Activated CD4-positive, alpha-beta T cell treated with anti-CD3 and anti-CD28 coated beads, Interleukin-10, Interleukin-2, amounts not matched to agents 100 ng/mL and 50 ng/mL, durations not matched to agents 16 hours and 8 hours (primary cell): ENCODE results near the gene CRHR2.

Source experiments
- DNase-seq: peaks from one replicate; pipeline ENCODE4 v3.0.0-alpha.2; 2020

The CRHR2 gene

GRCh38 chr7:30706316-30706715 lies 24.1 kb upstream of the CRHR2 start:
- no peak for DNase-seq

GRCh38 chr7:30705596-30705995 lies 23.3 kb upstream of the CRHR2 start:
- no peak for DNase-seq

- DNase-seq: no peak
Measured at GRCh38 chr7:30705008-30705407, 22.8 kb upstream of the CRHR2 start.

GRCh38 chr7:30703756-30704155 lies 21.5 kb upstream of the CRHR2 start:
- no peak for DNase-seq

- peak; percentile 16 for DNase-seq
Measured at GRCh38 chr7:30702200-30702599, 19.9 kb upstream of the CRHR2 start.

- DNase-seq: no peak
Measured at GRCh38 chr7:30700941-30701340, 18.7 kb upstream of the CRHR2 start.

- no peak for DNase-seq
Measured at GRCh38 chr7:30699706-30700495, 17.6 kb upstream of the CRHR2 start.

GRCh38 chr7:30698481-30698880 lies 16.2 kb upstream of the CRHR2 start:
- DNase-seq: no peak

- DNase-seq: no peak
Measured at GRCh38 chr7:30697719-30698460, 15.6 kb upstream of the CRHR2 start.

- DNase-seq: no peak
Measured at GRCh38 chr7:30694774-30695721, 12.8 kb upstream of the CRHR2 start.

GRCh38 chr7:30694218-30694745 lies 12.0 kb upstream of the CRHR2 start:
- no peak for DNase-seq

- DNase-seq: no peak
Measured at GRCh38 chr7:30692882-30693281, 10.6 kb upstream of the CRHR2 start.

GRCh38 chr7:30692438-30692837 lies 10.2 kb upstream of the CRHR2 start:
- DNase-seq: no peak

GRCh38 chr7:30690011-30690410 lies 7.8 kb upstream of the CRHR2 start:
- DNase-seq: no peak

- no peak for DNase-seq
Measured at GRCh38 chr7:30688718-30689221, 6.5 kb upstream of the CRHR2 start.

- DNase-seq: no peak
Measured at GRCh38 chr7:30687604-30688003, 5.3 kb upstream of the CRHR2 start.

- no peak for DNase-seq
Measured at GRCh38 chr7:30684351-30684750, 2.1 kb upstream of the CRHR2 start.

GRCh38 chr7:30683816-30684215 lies 1.6 kb upstream of the CRHR2 start:
- no peak for DNase-seq

GRCh38 chr7:30683306-30683705 lies 1.1 kb upstream of the CRHR2 start:
- no peak for DNase-seq

- DNase-seq: no peak
Measured at GRCh38 chr7:30681815-30682211, 443 bp downstream of the CRHR2 start.

- no peak for DNase-seq
Measured at GRCh38 chr7:30681331-30681797, 892 bp downstream of the CRHR2 start.

- DNase-seq: no peak
Measured at GRCh38 chr7:30679664-30680063, 2.6 kb downstream of the CRHR2 start.

- DNase-seq: no peak
Measured at GRCh38 chr7:30678805-30679204, 3.5 kb downstream of the CRHR2 start.
